Upper lobe of right lung (tissue), 1 donor: ENCODE results near the gene DPYD. TPM values are rescaled to one million over a fixed set of nuclear protein-coding genes. Genes with fewer than 3 reads are reported as not detected.

Source experiments
- ATAC-seq: fragments of 200-7000 bp; cut with Tn5 transposase; one replicate; pipeline ENCODE4 v1.9.1; 2020; ENCODE audit warnings: mild to moderate bottlenecking, moderate library complexity
- DNase-seq: peaks from one replicate; pipeline ENCODE4 v3.0.0-alpha.2; 2020
- H3K27ac ChIP-seq: fragments of 200-600 bp; one replicate; pipeline ENCODE4 v1.8.0; 2022
- H3K27me3 ChIP-seq: fragments of 200-600 bp; one replicate; pipeline ENCODE4 v1.8.0; 2022; ENCODE audit warnings: mild to moderate bottlenecking
- H3K36me3 ChIP-seq: fragments of 200-600 bp; one replicate; pipeline ENCODE4 v1.8.0; 2022
- H3K4me1 ChIP-seq: fragments of 200-600 bp; one replicate; pipeline ENCODE4 v1.8.0; 2022
- H3K4me3 ChIP-seq: fragments of 200-600 bp; one replicate; pipeline ENCODE4 v1.8.0; 2022; ENCODE audit warnings: mild to moderate bottlenecking
- H3K9me3 ChIP-seq: fragments of 200-600 bp; one replicate; pipeline ENCODE4 v1.8.0; 2022
- CTCF ChIP-seq: fragments of 200-600 bp; IDR thresholded peaks from one replicate; pipeline ENCODE4 v1.8.0; 2022; ENCODE audit warnings: antibody characterized with exemption
- intact Hi-C: fragments of 100-400 bp; cut with DNase I; formaldehyde crosslinking; loops from one replicate; pipeline ENCODE4 v1.11.0; 2022
- total RNA-seq: library from RNA; stranded (reverse); fragmentation: NEBNext Ultra II Directional; extraction: Animal tissue kit (Norgen Biotek cat#: 25700); gene quantifications from one replicate; pipeline ENCODE4 v1.2.1, GENCODE V29; 2021
- donor health status: DM: no; HTN: yes; CAD: no; lungs with severe emphysema.

Gene DPYD
- total RNA-seq, 1 donor from 2014 or later, result 82.7 TPM

DNA sequence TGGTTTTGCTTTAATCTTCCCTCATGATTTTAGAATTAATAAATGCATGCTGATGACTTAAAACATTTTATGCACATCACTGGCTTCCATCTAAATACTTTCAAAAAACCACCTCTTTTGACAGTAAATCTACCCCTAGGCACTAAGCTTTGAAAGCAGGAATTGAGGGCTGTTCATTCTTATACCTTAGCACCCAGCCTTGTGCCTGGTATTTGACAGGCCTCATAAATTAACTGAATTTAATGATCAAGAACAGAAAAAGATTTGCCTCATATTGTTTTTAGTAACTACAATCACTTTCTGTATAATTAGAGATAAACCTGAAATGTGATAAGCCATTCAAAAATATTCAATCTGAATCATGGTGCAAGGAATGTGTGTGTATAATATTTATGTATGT lies 108.8 kb downstream of the DPYD start:
- H3K4me1 ChIP-seq, result no peaks in the 10 kb centered on the region
- H3K9me3 ChIP-seq, result no peaks in the 10 kb centered on the region
- no peak for TF ChIP-seq CTCF
- no peak overlapping the region for H3K4me3 ChIP-seq
- no peaks in the 10 kb centered on the region for H3K27me3 ChIP-seq
- intact Hi-C loops, result no loop called here
- H3K27ac ChIP-seq, result no peak overlapping the region
- no peak for DNase-seq
- no peaks in the 10 kb centered on the region for H3K36me3 ChIP-seq
- ATAC-seq, result no peak

DNA sequence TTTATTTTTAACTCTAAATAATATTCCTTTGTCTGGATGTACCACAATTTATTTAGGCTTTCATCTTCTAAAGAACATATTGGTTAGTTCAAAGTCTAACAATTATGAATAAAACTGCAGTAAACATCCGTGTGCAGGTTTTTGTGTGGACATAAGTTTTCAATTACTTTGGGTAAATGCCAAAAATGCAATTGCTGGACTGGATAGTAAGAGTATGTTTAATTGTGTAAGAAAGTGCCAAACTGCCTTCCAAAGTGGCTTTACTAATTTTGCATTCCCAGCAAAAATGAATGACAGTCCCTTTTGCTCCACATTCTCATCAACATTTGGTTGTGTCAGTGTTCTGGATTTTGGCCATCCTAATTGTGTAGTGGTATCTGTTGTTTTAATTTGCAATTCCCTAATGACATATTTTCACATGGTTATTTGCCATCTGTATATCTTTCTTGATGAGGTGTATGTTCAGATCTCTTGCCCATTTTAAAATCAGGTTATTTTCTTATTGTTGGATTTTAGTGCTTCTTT lies 113.8 kb downstream of the DPYD start:
- no peaks in the 10 kb centered on the region for H3K9me3 ChIP-seq
- H3K36me3 ChIP-seq, result no peaks in the 10 kb centered on the region
- no peaks in the 10 kb centered on the region for H3K27me3 ChIP-seq
- intact Hi-C loops, result no loop called here
- H3K4me1 ChIP-seq, result no peaks in the 10 kb centered on the region
- no peak for DNase-seq
- no peak overlapping the region for H3K4me3 ChIP-seq
- ATAC-seq, result no peak
- TF ChIP-seq CTCF, result no peak
- no peak overlapping the region for H3K27ac ChIP-seq

DNA sequence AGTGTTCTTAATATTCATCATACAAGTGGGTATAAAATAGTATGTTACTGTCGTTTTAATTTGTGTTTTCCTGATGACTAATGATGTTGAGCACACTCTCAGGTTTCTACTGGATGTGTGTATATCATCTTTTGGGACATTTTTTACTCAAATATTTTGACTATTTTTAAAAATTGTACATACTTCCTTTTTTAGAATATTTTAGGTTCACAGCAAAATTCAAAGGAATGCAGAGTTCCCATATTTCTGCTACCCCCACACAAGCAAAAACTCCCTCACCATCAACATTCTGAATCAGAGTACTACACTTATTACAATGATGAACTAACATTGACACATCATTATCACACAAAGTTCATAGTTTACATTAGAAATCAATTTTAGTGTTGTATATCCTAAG lies 114.5 kb downstream of the DPYD start:
- no peaks in the 10 kb centered on the region for H3K9me3 ChIP-seq
- H3K4me1 ChIP-seq, result no peaks in the 10 kb centered on the region
- no peak for DNase-seq
- no peaks in the 10 kb centered on the region for H3K36me3 ChIP-seq
- H3K27me3 ChIP-seq, result no peaks in the 10 kb centered on the region
- no peak for ATAC-seq
- intact Hi-C loops, result no loop called here
- TF ChIP-seq CTCF, result no peak
- H3K27ac ChIP-seq, result no peak overlapping the region
- no peak overlapping the region for H3K4me3 ChIP-seq

GRCh38 chr1:97805093-97805492 lies 115.7 kb downstream of the DPYD start:
- no peak for DNase-seq
- intact Hi-C loops, result no loop called here
- Histone ChIP-seq H3K9me3 (no peaks in the 10 kb centered on the region), H3K27me3 (no peaks in the 10 kb centered on the region), H3K36me3 (no peaks in the 10 kb centered on the region), H3K4me3 (no peak overlapping the region), H3K27ac (no peak overlapping the region), H3K4me1 (no peaks in the 10 kb centered on the region)
- no peak for ATAC-seq
- TF ChIP-seq CTCF, result no peak

DNA sequence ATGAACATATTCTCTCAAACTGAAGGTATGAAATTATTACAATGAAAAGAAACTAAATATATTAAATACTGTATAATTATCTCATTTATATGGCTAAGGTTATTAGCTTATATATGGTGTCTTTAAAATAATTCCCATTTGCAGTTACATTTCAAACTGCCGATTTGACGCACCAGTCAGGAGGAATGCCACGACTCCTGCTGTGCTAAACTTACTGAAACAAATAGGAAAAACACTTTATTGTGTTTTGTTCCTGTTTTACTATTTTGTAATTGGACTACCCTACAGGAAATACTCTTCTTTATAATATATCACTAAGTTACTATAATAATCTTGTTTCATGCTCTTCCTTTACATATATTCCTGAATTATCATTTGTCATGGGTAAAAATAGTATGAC lies 117.8 kb downstream of the DPYD start:
- no peaks in the 10 kb centered on the region for H3K9me3 ChIP-seq
- no peak overlapping the region for H3K27ac ChIP-seq
- H3K4me3 ChIP-seq, result no peak overlapping the region
- TF ChIP-seq CTCF, result no peak
- peaks cover 5% of the 10 kb centered on the region for H3K36me3 ChIP-seq
- DNase-seq (no peak), ATAC-seq (no peak)
- H3K4me1 ChIP-seq, result no peaks in the 10 kb centered on the region
- H3K27me3 ChIP-seq, result no peaks in the 10 kb centered on the region
- intact Hi-C loops, result no loop called here

- Histone ChIP-seq H3K9me3 (no peaks in the 10 kb centered on the region), H3K36me3 (peaks cover 5% of the 10 kb centered on the region), H3K27ac (no peak overlapping the region), H3K27me3 (no peaks in the 10 kb centered on the region), H3K4me3 (no peak overlapping the region), H3K4me1 (no peaks in the 10 kb centered on the region)
- TF ChIP-seq CTCF, result no peak
- ATAC-seq (no peak), DNase-seq (no peak)
- intact Hi-C loops, result no loop called here
Measured at GRCh38 chr1:97802011-97802410, 118.8 kb downstream of the DPYD start.
